ENCODE results near the gene PTPRCAP. TPM values are rescaled to one million over a fixed set of nuclear protein-coding genes. Genes with fewer than 3 reads are reported as not detected.

PTPRCAP gene
- total RNA-seq, 6 donors from 2014 or later = 12.8 to 34.0 (median 18.0) TPM

- Histone ChIP-seq H3K4me1 (peaks cover 43 to 57% (median 45%) of the 10 kb centered on the region in 4 donors), H3K27ac (peak overlapping the region; percentile 83 to 90 (median 88)), H3K36me3 (no peaks in the 10 kb centered on the region), H3K4me3 (peak overlapping the region; percentile 18 to 82 (median 65)), H3K9me3 (no peaks in the 10 kb centered on the region), H3K27me3 (peaks cover 0 to under 1% (median 0%) of the 10 kb centered on the region in 4 donors)
- 39 to 40% methylated on average over 7 to 15 of the region's 15 CpGs for WGBS, 2 donors
- TF ChIP-seq CTCF (IDR thresholded peaks at IDR 0.05) = no peak
- no peak for TF ChIP-seq EP300 (IDR thresholded peaks at IDR 0.05)
- no peak for TF ChIP-seq POLR2AphosphoS5 (IDR thresholded peaks at IDR 0.05)
- no peak for TF ChIP-seq POLR2A (IDR thresholded peaks at IDR 0.05)
- DNase-seq (no peak), ATAC-seq (ENCODE audit: low FRiP score in 2 of 2) (no peak)
Observed at GRCh38 chr11:67420147-67420645, 17.3 kb downstream of the PTPRCAP start.

- Histone ChIP-seq H3K4me1 (peaks cover 47 to 63% (median 50%) of the 10 kb centered on the region in 4 donors), H3K36me3 (no peaks in the 10 kb centered on the region), H3K4me3 (no peak overlapping the region), H3K27ac (peak overlapping the region; percentile 83 to 90 (median 88)), H3K9me3 (no peaks in the 10 kb centered on the region), H3K27me3 (peaks cover 0 to 3% (median 0%) of the 10 kb centered on the region in 4 donors)
- WGBS, 2 donors = 96 to 98% methylated on average over 16 to 18 of the region's 21 CpGs
- DNase-seq (peak in 1 of 2 donors; percentile 81), ATAC-seq (ENCODE audit: low FRiP score in 2 of 2) (no peak)
- no peak for TF ChIP-seq POLR2AphosphoS5 (IDR thresholded peaks at IDR 0.05)
- no peak for TF ChIP-seq EP300 (IDR thresholded peaks at IDR 0.05)
Observed at GRCh38 chr11:67419325-67420049, 18.0 kb downstream of the PTPRCAP start.

GRCh38 chr11:67418476-67419281, 18.8 kb downstream of the PTPRCAP start:
- Histone ChIP-seq H3K4me1 (peaks cover 47 to 63% (median 50%) of the 10 kb centered on the region in 4 donors), H3K27me3 (peaks cover 0 to 3% (median 0%) of the 10 kb centered on the region in 4 donors), H3K9me3 (no peaks in the 10 kb centered on the region), H3K4me3 (no peak overlapping the region), H3K36me3 (no peaks in the 10 kb centered on the region), H3K27ac (peak overlapping the region in 2 of 4 donors; percentile 13 to 42)
- ATAC-seq (ENCODE audit: low FRiP score in 2 of 2) = no peak
- TF ChIP-seq CTCF (IDR thresholded peaks at IDR 0.05) (no peak), POLR2A (IDR thresholded peaks at IDR 0.05) (no peak)
- peak in 1 of 2 donors; percentile 86 for DNase-seq
- 70 to 83% methylated on average over 12 to 23 of the region's 26 CpGs for WGBS, 2 donors

- DNase-seq (peak in 1 of 2 donors; percentile 83), ATAC-seq (ENCODE audit: low FRiP score in 2 of 2) (no peak)
- Histone ChIP-seq H3K4me1 (peaks cover 47 to 63% (median 50%) of the 10 kb centered on the region in 4 donors), H3K9me3 (no peaks in the 10 kb centered on the region), H3K36me3 (no peaks in the 10 kb centered on the region), H3K27me3 (peaks cover 0 to 3% (median 0%) of the 10 kb centered on the region in 4 donors), H3K27ac (peak overlapping the region; percentile 42 to 68 (median 52)), H3K4me3 (no peak overlapping the region)
- TF ChIP-seq POLR2A (IDR thresholded peaks at IDR 0.05) = no peak
- TF ChIP-seq EP300 (IDR thresholded peaks at IDR 0.05) = no peak
- no peak for TF ChIP-seq CTCF (IDR thresholded peaks at IDR 0.05)
- TF ChIP-seq POLR2AphosphoS5 (IDR thresholded peaks at IDR 0.05) = no peak
- WGBS, 2 donors = 71 to 100% methylated on average over 1 to 8 of the region's 12 CpGs
Observed at GRCh38 chr11:67417425-67417824, 20.1 kb downstream of the PTPRCAP start.
